Measurements from ENCODE around the gene SENP3.

GRCh38 chr17:7612294-7612640, 50.5 kb downstream of the SENP3 start:
- TF ChIP-seq POLR2AphosphoS5 (IDR thresholded peaks at IDR 0.05) (no peak), POLR2A (IDR thresholded peaks at IDR 0.05) (no peak), CTCF (IDR thresholded peaks at IDR 0.05) (no peak)

Measured in suprapubic skin (tissue), 4 donors.